NCI-H82 (cell line): Measurements from ENCODE around the gene CDH23.
"Not testable (repeated sequence)": the region's sequence is repeated elsewhere in the genome, so short reads cannot be mapped to it uniquely, and the experiment has no call there.

Experiments
- DNase-seq: peaks from one replicate; lab custom pipeline; 2025; lab: John Stamatoyannopoulos, UW

The CDH23 gene

DNA sequence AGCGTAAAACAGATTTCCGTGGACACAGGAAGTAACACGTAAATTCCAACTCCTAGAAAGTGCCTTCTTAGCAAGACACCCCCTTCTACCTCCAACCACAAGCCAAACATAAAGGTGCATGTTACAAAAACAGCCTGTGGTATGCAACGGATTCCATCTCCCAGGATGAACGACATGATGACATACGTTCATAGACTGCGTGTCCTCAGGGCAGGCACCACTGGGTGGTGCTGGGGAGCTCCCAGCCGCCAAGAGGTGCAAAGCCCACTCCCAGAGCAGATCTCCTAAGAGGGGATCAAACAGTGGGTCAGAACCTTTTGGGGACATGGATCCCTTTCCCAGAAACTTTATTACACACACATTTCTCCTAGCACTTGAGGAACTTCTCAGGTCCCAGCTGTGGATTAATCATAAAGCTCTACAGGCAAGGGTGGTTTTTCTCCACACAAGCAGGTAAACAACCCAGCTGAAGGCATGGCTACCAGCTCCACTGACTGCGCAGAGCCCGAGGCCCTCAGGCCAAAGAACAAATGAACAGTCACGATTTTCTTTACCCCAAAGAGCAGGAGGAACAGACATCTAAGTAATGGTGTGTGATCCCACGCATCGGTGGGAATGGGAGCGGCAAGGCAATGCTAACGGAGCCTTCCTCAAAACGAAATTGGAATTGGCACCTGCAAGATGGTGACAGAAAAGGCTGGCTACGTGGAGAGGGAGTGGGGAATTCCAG is 440.5 kb downstream of the CDH23 start:
- peak; percentile 81 for DNase-seq

DNA sequence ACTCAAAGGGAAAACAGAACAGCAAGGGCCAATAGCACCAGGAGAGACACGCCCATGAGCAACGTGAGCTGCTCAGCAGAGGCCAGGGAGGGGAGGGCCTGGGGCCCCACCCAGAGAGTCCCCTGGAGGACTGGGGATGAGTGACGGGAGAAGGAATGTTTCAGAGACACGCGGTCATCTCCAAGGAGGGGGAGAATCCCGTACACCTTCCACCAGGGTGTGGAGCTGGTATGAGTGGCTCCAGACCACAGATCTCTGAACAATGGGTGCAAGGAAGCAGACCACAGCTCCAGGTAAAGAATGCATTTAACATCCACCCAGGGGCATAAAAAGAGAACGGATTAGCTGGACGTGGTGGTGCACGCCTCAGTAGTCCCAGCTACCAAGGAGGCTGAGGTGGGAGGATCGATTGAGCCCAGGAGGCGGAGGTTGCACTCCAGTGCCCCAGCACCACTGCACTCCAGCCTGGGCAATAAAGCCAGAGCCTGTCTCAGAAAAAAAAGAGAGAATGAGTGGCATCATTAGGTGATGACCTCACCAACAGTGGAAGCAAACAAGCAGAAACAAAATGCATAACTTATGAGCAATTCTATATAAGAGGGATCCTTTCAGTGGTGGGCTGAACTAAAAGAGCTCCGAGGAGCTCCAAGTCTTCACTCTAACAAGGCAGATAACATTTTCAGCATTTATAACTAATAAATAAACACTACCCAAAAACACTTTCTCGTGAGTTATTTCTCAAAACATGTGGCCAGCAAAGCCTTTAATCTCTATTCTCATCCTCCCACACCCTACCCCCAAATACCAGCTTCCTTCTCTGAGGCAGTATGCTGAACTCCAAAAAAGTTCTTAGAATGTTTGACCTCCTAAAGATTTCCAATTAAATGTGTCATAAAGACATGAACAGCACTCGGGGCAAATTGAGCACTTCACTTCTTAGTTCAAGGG is 441.8 kb downstream of the CDH23 start:
- DNase-seq = peak; percentile 18

DNA sequence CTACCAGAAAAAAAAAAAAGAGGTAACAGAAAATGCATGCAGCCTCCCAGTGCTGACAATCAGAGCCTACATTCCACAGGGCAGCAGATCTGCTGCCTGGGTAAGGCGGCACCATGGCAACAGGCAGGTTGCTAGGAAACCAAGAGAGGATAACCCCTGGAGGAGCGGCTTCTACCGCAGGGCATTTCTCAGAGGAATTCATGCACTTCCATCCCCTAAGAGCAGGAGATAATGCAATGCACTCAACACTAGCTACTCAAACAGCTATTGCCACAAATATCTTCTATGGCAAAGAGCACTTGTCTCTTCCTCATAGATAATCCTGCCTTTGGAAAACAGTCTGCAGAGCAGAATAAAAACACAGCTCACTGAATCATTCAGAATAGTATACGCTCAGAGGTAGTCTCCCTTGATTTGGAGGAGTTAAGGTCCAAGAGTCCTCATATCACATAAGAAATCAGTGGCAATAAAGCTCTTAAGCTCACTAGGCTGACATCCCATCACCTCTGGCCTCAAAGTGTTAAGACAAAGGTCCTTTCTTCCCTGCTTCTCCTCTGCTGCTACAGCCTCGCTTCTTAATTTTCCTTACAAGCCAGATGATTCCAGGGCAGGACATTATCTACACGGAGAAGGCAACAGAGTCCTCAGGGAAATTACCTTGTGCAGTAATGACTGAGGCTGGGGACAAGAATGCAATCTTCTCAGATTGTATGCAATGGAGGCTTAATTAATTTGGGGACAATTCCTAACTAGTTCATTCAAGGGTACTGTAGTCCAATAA is 443.6 kb downstream of the CDH23 start:
- DNase-seq = peak; percentile 95

DNA sequence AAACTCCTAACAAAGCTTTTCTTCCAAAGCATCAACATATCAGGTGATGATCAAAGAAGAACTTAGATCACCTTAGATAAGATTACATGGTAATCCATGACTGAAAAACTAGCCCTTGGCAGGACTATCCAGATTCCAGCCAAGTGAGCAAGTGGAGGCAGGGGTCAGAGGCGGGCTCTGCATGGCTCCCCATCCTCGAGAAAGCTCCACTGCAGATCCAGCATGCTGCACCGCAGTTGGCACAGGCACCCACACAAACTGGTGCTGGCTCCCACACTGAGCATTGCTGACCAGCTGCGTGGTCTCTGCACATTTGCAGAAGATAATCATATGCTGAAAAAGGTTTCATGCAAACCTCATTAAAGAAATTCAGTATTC is 444.2 kb downstream of the CDH23 start:
- no peak for DNase-seq

DNA sequence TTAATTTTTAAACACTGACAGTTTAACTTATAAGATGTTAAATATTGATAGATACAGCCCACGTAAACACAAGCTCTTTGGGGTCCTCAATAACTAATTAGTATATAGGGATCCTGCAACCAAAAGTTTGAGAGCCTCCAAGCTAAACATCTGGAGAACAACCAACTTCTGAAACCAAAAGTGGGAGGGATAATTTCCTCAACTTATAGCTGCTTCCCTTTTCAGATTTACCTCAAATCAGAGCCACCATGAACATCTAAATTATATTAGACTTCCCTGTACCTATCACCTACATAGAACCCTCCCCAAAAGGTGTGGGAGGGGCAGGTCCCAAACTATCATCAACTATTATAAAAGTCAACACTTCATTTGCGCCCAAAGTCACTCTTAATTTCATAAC is 445.7 kb downstream of the CDH23 start:
- no peak for DNase-seq

DNA sequence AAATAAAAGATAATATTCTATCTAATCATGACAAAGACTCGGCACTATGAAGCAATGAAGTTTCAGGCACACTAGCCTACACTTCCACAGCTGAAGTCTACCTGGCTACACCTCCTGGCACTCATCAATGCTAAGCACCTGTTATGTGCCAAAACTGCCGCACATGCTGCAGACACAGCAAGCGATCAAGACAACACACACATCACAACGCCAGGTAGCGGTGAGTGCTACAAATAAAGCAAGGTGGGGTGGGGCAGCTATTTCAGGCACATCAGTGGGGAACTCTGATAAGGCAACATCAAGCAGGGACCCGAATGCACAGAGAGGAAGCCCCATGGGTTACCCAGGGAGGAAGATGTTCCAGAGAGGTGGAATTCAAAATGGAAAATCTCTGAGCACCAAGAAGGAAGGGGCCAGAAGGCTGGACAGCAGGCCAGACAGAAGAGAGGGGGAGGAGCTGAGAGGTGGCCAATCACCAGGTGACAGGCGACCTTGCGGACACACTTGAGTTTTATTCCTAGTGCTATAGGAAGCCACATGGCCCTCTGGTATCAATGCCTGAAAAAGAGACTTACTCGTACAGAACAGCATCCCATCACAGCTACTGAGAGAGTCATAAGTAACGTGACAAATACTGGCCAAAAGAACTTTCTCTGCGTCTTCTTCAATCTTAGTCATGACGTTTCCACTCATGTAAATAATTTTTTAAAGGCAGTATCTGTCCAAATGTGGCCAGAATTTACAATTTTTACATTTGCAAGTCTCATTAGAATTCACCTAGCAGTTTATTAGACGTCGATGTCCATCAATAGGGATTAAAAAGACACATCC is 446.4 kb downstream of the CDH23 start:
- no peak for DNase-seq

DNA sequence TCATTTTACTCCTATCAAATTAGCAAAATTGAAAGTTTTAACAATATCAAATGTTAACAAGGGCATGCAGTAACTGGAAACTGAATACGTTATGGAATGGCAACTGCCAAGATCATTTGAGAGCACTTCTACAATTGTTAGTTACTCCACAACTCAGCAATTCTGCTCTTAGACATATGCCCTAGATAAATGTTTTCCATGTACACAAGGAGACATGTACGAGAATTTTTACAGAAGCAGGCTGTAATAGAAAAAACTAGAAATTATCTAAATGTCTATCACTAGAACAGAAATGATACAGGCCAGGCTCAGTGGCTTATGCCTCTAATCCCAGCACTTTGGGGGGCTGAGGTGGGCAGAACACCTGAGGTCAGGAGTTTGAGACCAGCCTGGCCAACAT is 447.4 kb downstream of the CDH23 start:
- DNase-seq = no peak

DNA sequence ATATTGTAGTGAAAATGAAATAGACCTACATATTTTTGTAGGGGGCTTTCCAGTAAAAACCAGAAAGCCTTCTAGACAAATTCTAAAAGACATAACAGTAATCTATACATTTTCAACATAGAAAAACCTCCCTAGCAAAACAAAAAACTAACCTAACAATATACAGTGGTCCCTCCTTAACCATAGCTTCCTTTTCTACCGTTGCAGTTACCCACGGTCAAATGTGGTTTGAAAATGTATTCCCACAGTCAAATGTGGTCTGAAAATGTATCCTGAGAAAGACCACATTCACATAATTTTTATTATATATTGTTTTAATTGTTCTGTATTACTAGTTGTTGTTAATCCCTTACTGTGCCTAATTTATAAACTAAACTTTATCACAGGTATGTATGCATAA is 448.0 kb downstream of the CDH23 start:
- DNase-seq = no peak

DNA sequence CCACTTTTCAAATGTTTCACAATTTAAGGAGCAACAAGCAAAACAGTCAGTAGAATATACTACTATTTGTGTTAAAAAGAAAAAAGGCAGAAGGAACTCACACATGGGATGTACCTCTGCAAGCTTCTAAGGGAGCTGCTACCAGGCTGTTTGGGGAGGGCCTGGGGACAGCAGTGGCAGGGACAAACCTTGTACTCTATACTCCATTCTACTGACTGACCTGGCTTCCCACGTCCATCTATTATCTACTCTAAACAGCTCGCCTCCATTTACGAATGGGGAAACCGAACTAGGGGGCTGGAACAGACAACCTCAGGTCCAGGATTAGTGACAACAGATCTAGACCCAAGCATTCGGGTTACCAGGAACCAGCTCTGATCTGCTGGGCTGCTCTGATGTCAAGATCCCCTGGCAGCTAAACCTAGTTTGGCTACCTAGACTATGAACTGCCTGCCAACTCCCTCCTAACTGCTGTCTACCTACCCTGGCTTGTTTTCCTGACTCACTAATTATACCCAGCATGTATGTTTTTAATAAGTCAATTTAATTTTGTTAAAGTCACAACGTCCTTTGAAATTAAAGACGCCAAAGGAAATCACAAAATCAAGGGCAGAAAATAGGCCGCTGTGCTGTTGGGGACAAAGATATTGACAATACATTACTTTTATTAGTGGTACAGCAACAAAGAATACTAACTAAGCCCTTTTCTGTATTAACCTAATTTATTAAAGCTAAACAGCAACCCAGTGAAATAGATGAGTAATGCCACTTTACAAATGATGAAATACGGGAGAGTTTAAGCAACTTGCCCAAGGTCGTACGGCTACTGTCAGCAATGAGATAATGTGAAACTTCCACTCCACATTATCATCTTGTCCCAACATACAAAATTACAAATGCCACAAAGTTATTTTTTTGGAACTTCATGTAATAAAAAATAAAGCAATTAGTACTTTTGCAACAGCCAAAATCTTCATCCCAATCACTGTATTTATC is 449.0 kb downstream of the CDH23 start:
- DNase-seq = no peak

DNA sequence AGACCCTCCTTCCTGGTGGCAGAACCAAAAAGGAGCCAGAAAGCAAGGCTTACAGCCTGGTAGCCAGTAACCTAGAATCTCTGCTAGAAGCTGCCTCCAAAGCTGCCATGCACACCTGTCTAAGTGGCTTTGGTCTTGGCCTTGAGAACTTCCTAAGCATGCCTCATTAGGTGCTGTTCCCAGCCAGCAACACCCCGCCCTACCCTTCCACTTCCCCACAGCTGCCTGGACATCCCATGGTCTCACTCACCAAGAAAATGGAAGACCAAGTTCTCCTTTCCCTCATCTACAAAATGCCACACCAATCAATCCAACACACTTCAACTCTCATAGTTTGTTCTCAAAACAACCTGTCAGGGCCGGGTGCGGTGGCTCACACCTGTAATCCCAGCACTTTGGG is 450.1 kb downstream of the CDH23 start:
- DNase-seq = peak; percentile 20

DNA sequence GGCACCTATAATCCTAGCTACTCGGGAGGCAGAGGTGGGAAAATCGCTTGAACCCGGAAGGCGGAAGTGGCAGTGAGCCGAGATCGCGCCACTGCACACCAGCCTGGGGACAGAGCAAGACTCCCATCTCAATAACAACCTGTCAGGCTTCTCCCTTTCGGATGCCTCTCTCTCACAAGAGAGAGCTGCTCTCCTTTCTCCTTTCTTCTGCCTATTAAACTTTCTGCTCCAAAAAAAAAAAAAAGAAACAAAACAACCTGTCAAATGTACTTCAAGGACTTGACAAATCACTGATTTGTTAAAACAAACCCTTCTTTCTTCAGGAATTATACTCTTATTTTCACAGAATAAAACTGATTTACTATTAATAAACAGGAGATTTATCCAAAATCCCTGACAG is 450.7 kb downstream of the CDH23 start:
- no peak for DNase-seq

DNA sequence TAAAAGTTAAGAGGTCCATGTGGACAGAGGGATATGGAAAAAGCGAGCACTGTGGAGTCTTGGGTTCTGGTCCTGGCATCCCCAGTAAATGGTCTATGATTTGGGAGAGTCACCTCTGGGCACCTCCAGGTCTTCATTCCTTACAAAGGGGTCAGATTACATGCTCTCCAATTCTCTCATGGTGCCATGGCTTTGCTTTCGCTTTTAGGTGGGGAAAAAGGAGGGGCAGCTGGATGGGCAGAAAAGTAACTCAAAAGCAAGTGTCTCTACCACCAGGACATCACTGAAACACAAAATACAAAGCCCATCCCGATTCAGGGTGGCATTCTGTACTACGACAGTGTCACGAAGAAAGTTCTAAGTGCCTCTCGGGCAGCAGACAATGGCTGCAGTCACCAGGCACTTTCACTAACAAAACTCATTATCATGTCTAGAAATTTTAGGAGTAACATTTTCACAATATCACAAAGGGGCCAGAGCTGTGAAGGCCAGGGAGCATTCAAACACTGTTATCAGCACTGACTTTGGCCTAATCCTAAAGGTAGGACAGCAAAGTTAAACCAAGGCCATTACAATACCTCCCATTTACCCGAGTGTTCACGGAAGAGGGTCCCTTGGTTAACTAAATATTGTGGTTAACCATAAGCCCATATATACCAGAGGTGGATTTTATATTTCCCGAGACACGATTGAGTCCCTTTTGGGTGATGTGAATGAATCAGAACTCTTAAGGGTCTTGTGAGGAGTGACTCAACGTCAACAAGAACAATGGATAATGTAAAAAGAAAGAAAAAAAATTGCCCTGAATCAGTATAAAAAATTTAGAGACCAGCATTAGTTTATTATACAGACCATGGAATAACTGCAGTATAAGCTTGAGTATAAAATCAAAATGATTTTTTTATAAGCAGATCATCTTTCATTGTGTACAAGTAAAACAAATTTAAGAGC is 451.9 kb downstream of the CDH23 start:
- DNase-seq = no peak

DNA sequence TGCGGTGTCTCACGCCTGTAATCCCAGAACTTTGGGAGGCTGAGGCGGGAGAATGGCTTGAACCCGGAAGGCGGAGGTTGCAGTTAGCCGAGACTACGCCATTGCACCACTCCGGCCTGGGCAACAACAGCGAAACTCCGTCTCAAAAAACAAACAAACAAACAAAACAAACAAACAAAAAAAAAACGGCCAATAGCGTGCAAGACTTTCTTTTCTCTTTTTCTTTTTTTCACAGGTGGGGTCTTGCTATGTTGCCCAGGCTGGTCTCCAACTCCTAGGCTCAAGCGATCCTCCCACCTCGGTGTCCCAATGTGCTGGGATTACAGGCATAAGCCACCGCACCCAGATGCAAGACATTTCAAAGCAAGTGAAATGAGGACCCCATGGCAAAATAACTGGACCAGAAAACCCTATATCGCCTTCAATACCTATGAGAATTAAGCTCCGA is 452.8 kb downstream of the CDH23 start:
- DNase-seq = peak; percentile 22

DNA sequence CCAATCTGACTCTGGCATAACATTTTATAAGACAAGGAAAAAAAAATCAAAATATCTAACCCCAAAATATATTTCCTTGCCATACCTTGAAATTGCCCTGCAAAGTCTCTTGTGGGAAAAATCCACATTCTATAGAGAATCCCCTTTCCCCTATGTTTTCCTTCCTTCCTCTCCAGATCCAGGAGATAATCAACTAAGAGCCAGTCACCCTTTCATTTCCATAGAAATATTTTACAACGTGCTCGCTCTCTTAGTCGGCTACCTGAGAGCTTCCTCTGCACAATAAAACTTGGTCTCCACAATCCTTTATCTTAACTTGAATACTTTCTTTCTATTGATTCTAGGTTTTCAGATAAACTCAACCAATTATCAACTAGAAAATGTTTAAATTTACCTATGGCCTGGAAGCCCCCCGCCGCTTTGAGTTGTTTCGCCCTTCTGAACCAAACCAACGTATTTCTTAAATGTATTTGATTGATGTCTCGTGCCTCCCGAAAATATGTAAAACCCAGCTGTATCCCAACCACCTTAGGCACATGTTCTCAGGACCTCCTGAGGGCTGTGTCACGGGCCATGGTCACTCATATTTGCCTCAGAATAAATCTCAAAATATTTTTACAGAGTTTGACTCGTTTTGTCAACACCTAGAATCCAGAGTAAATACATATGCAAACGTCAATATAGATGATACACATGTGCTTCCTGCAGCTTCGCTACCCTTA is 453.5 kb downstream of the CDH23 start:
- no peak for DNase-seq

DNA sequence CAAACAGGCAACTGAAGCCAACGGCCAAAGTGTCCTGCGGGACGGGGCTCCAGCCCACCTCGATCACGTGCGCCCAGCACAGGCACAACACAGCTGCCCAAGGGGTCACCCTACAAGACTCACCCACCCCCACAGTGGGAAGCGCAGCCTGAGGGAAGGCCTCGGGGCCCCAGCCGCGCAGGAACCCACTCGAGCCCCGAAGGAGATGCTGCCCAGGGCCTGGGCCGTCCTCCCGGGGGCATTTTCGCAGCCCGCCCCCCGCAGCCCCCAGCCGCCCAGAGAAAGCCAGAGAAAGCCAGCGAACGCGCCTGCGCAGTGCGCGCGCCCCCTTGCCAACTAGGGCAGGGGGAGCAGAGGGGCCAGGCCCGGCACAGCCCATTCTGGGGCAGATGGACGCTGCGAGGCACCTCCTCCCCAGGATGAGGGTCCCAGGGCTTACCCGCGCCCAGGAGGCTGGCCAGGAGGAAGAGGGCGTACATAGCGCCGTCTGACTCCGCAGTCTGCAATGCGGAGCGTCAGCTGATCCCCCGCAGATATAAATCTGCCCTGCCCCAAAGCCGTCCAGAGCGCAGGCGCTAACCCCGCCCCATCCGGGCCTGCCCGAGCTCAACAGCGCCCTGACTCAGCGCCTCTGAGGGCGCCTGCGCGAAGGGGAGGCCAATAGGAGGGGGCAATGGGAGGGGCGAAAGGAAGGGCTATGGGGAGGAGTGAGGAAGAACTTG is 454.2 kb downstream of the CDH23 start, which contains the start of gene PSAP:
Gene PSAP (minus strand): TSS at position 509 of the 722 bp plus-strand sequence. CDS start 30 bp downstream, at position 479.
- DNase-seq = peak; percentile 99

DNA sequence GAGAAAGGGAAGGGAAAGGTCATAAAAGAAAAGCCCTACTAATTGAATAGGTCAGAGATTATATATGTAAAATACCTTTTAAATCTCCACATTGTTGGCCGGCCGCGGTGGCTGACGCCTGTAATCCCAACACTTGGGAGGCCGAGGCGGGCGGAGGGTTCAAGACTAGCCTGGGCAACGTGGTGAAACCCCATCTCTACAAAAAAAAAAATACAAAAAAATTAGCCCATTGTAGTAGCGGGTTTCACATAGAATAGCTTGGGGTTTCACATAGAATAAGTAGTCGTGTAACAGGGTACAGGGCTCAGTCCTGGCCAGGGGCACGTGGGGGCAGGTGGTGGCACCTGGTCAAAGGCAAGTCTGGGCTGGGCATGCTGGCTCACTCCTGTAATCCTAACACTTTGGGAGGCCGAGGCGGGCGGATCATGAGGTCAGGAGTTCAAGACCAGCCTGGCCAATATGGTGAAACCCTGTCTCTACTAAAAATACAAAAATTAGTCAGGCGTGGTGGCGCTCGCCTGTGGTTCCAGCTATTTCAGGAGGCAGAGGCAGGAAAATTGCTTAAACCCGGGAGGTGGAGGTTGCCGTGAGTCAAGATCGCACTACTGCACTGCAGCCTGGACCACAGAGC is 454.9 kb downstream of the CDH23 start:
- DNase-seq = not testable (repeated sequence)

DNA sequence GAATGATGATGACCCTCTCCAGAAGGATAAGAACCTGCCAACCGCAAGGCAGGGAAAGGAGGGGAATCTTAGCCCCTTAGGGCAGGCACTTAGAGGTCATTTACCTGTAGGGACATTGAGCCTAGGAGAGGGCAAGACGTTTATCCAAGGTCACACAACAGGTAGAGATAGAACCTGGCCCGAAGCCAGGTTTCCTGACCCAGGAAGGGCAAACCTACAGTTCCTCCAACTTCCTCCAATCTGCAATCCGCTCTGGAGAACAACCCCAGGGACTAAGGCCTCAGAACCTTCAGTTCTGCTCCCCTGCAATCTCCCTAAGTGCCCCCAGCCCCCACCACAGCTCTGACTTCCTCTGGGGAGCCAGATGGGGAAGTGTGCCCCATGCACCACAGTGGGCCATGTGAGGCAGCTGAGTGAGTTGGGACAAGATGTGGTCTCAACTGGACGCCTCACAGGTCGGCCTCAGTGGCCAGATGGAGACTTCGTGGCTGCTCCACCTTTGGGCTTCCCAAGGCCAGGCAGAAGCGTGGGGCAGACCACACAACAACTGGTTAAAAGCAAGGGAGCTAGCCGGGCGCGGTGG is 455.7 kb downstream of the CDH23 start:
- DNase-seq = no peak
